Neuronal stem cell (in vitro differentiated cells): ENCODE measurements around the gene ZNF584.
A peak's percentile ranks its signal among the peaks of the same experiment; 100 is the strongest.

Experiments used
- DNase-seq: peaks from one replicate; pipeline ENCODE4 v3.0.0-alpha.2; 2013; ENCODE audit warnings: low spot score
- H2AFZ ChIP-seq: one replicate; pipeline ENCODE4 v1.6.1; 2013; ENCODE audit warnings: mild to moderate bottlenecking, low read length, inconsistent platforms
- H2AK5ac ChIP-seq: 2 replicates; pipeline ENCODE4 v1.6.1; 2013; ENCODE audit warnings: low read depth, mild to moderate bottlenecking, inconsistent platforms, low read length, moderate library complexity, mixed read lengths
- H2BK120ac ChIP-seq: 2 replicates; pipeline ENCODE4 v1.6.1; 2013; ENCODE audit warnings: low read depth, mild to moderate bottlenecking, inconsistent platforms, low read length, moderate library complexity, mixed read lengths
- H2BK12ac ChIP-seq: one replicate; pipeline ENCODE4 v1.6.1; 2013; ENCODE audit warnings: low read length, inconsistent platforms
- H2BK15ac ChIP-seq: 2 replicates; pipeline ENCODE4 v1.6.1; 2013; ENCODE audit warnings: mild to moderate bottlenecking, low read length, inconsistent platforms, mixed read lengths
- H2BK5ac ChIP-seq: one replicate; pipeline ENCODE4 v1.6.1; 2013; ENCODE audit warnings: inconsistent platforms, mild to moderate bottlenecking, low read length, moderate library complexity
- H3K14ac ChIP-seq: one replicate; pipeline ENCODE4 v1.6.1; 2013; ENCODE audit warnings: low read length, inconsistent platforms
- H3K18ac ChIP-seq: 2 replicates; pipeline ENCODE4 v1.6.1; 2013; ENCODE audit warnings: low read length, inconsistent platforms
- H3K23ac ChIP-seq: 2 replicates; pipeline ENCODE4 v1.6.1; 2013; ENCODE audit warnings: low read depth, mild to moderate bottlenecking, mixed read lengths, low read length, inconsistent platforms; ENCODE audit not compliant: poor library complexity
- H3K27ac ChIP-seq: replicated peaks from 3 replicates; pipeline ENCODE4 v1.5.1; 2013; ENCODE audit warnings: low read length, inconsistent platforms
- H3K27me3 ChIP-seq, 3 experiments: 2 replicates each; pipeline ENCODE4 v1.6.1; 2013; ENCODE audit warnings: low read length in 3 of 3, mild to moderate bottlenecking in 2 of 3, inconsistent platforms in 1 of 3, low read depth in 1 of 3, mixed read lengths in 1 of 3, moderate library complexity in 1 of 3; ENCODE audit not compliant: control insufficient read depth in 3 of 3, insufficient read depth in 3 of 3
- H3K36me3 ChIP-seq, 2 donors: replicated peaks in 1 of 2; 2 replicates each; pipeline ENCODE4 v1.6.1; 2013; ENCODE audit warnings: low read length in 2 of 2; ENCODE audit not compliant: control insufficient read depth in 2 of 2, insufficient read depth in 2 of 2
- H3K4ac ChIP-seq: 2 replicates; pipeline ENCODE4 v1.6.1; 2013; ENCODE audit warnings: inconsistent platforms, mild to moderate bottlenecking, low read length, moderate library complexity
- H3K4me1 ChIP-seq, 2 donors: 1 replicate in 1 of 2; 2 replicates in 1 of 2; pipeline ENCODE4 v1.6.1; 2013; ENCODE audit warnings: low read length in 2 of 2, low read depth in 1 of 2; ENCODE audit not compliant: control insufficient read depth in 2 of 2, insufficient read depth in 1 of 2
- H3K4me2 ChIP-seq: one replicate; pipeline ENCODE4 v1.6.1; 2013; ENCODE audit warnings: mild to moderate bottlenecking, low read length, inconsistent platforms; ENCODE audit not compliant: insufficient read depth, poor library complexity, severe bottlenecking
- H3K4me3 ChIP-seq, 2 donors: 2 replicates each; pipeline ENCODE4 v1.5.1; 2013; ENCODE audit warnings: low read length in 2 of 2, mild to moderate bottlenecking in 2 of 2, inconsistent platforms in 1 of 2, moderate library complexity in 1 of 2
- H3K79me1 ChIP-seq: one replicate; pipeline ENCODE4 v1.6.1; 2013; ENCODE audit warnings: low read depth, mild to moderate bottlenecking, inconsistent platforms, low read length, moderate library complexity
- H3K9ac ChIP-seq: one replicate; pipeline ENCODE4 v1.6.1; 2013; ENCODE audit warnings: mild to moderate bottlenecking, low read depth, low read length, inconsistent platforms; ENCODE audit not compliant: poor library complexity
- H3K9me3 ChIP-seq, 2 donors: replicated peaks in 1 of 2; 2 replicates each; pipeline versions ENCODE3 to v1.6.1; 2013; ENCODE audit warnings: low read length in 2 of 2, mild to moderate bottlenecking in 2 of 2, inconsistent platforms in 1 of 2, low read depth in 1 of 2, mixed read lengths in 1 of 2, moderate library complexity in 1 of 2; ENCODE audit not compliant: control insufficient read depth in 2 of 2, insufficient read depth in 1 of 2
- H4K8ac ChIP-seq: one replicate; pipeline ENCODE4 v1.6.1; 2013; ENCODE audit warnings: low read depth, mild to moderate bottlenecking, inconsistent platforms, low read length, moderate library complexity
- H4K91ac ChIP-seq: one replicate; pipeline ENCODE4 v1.6.1; 2013; ENCODE audit warnings: low read length, low read depth, mild to moderate bottlenecking, inconsistent platforms; ENCODE audit not compliant: poor library complexity
- WGBS, 2 donors: extraction: QIAGEN DNeasy Blood & Tissue Kit; methylation state at CpG; one replicate each; pipeline ENCODE4 v1.1.7; 2013; ENCODE audit warnings: missing lambda C conversion rate in 2 of 2, mixed read lengths in 1 of 2; ENCODE audit not compliant: insufficient read length in 2 of 2, insufficient replicate concordance in 1 of 2; ENCODE audit errors: extremely low coverage in 2 of 2; 5-methylcytosine and 5-hydroxymethylcytosine counted together

Gene ZNF584

GRCh38 chr19:58451358-58452101 is 43.1 kb downstream of the ZNF584 start, which contains the start of gene ZNF324B:
TSS of gene ZNF324B (plus strand) at chr19:58451622. CDS start at chr19:58453702, 2,080 bp downstream.
- Histone ChIP-seq H3K27me3 (peaks cover 0 to 4% (median 0%) of the 10 kb centered on the region in 3 experiments), H3K14ac (no peak within 1 kb of the TSS), H3K23ac (no peak within 1 kb of the TSS), H3K9ac (peak within 1 kb of the TSS; percentile 88), H2BK120ac (no peak within 1 kb of the TSS), H3K4ac (no peak within 1 kb of the TSS), H3K9me3 (peaks cover 2 to 20% of the 10 kb centered on the region in 2 donors), H3K36me3 (peaks cover 2 to 19% of the 10 kb centered on the region in 2 donors), H3K4me1 (peaks cover 2 to 10% of the 10 kb centered on the region in 2 donors), H3K18ac (peak within 1 kb of the TSS; percentile 87), H4K8ac (no peak within 1 kb of the TSS), H3K4me2 (peak within 1 kb of the TSS; percentile 79), H4K91ac (no peak within 1 kb of the TSS), H2AFZ (peak within 1 kb of the TSS; percentile 94), H2BK15ac (no peak within 1 kb of the TSS), H3K27ac (no peak within 1 kb of the TSS), H3K79me1 (no peaks in the 10 kb centered on the region), H2BK12ac (no peak within 1 kb of the TSS), H3K4me3 (peak within 1 kb of the TSS; percentile 85 to 91), H2AK5ac (no peak within 1 kb of the TSS), H2BK5ac (no peak within 1 kb of the TSS)
- no CpG with 5 or more reads among the region's 79 CpGs for WGBS, 2 donors
- DNase-seq, result peak; percentile 97

DNA sequence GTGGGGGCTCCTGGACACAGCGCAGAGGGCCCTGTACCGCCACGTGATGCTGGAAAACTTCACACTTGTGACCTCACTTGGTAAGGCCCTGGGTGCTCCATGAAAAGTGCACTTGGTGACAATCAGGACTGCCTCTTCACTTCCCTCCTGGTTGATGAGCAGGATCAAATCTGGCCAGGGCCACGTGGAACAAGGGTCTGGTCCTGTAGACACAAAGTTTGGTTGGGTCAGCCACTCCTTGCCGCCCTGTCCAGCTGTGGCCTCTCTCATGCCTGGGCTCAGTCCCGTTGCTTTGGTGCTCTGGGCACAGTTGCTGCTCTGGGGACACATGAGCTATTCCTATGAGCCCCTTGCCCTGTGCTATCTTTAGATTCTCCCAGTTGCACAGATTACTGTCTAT is 45.3 kb downstream of the ZNF584 start:
- H2BK12ac ChIP-seq, result no peak overlapping the region
- no peak overlapping the region for H3K23ac ChIP-seq
- no peak overlapping the region for H3K4me3 ChIP-seq
- H2AK5ac ChIP-seq, result no peak overlapping the region
- H3K4ac ChIP-seq, result no peak overlapping the region
- no CpG with 5 or more reads among the region's 6 CpGs for WGBS, 2 donors
- H4K91ac ChIP-seq, result no peak overlapping the region
- H2BK15ac ChIP-seq, result no peak overlapping the region
- no peaks in the 10 kb centered on the region for H3K79me1 ChIP-seq
- H2AFZ ChIP-seq, result no peak overlapping the region
- no peak overlapping the region for H2BK5ac ChIP-seq
- H3K9me3 ChIP-seq, result peaks cover 2 to 16% of the 10 kb centered on the region in 2 donors
- peaks cover 0 to 4% (median 0%) of the 10 kb centered on the region in 3 experiments for H3K27me3 ChIP-seq
- no peak overlapping the region for H3K9ac ChIP-seq
- H3K36me3 ChIP-seq, result peaks cover 5 to 34% of the 10 kb centered on the region in 2 donors
- H2BK120ac ChIP-seq, result no peak overlapping the region
- H4K8ac ChIP-seq, result no peak overlapping the region
- H3K4me1 ChIP-seq, result peaks cover 2 to 10% of the 10 kb centered on the region in 2 donors
- no peak overlapping the region for H3K14ac ChIP-seq
- DNase-seq, result no peak
- H3K4me2 ChIP-seq, result no peak overlapping the region
- no peak overlapping the region for H3K27ac ChIP-seq
- H3K18ac ChIP-seq, result no peak overlapping the region

- no peak overlapping the region for H2AFZ ChIP-seq
- H2AK5ac ChIP-seq, result no peak overlapping the region
- H3K27me3 ChIP-seq, result peaks cover 0 to 4% (median 0%) of the 10 kb centered on the region in 3 experiments
- H3K79me1 ChIP-seq, result no peaks in the 10 kb centered on the region
- H3K4me2 ChIP-seq, result no peak overlapping the region
- no peak overlapping the region for H3K27ac ChIP-seq
- H3K4me1 ChIP-seq, result peaks cover 2 to 10% of the 10 kb centered on the region in 2 donors
- H3K4ac ChIP-seq, result no peak overlapping the region
- H2BK15ac ChIP-seq, result no peak overlapping the region
- H3K4me3 ChIP-seq, result no peak overlapping the region
- H4K8ac ChIP-seq, result no peak overlapping the region
- no peak overlapping the region for H2BK12ac ChIP-seq
- no peak overlapping the region for H3K18ac ChIP-seq
- no peak overlapping the region for H2BK120ac ChIP-seq
- WGBS, 2 donors, result no CpG with 5 or more reads among the region's 21 CpGs
- H3K9me3 ChIP-seq, result peaks cover 0 to under 1% of the 10 kb centered on the region in 2 donors
- H3K9ac ChIP-seq, result no peak overlapping the region
- DNase-seq, result no peak
- H3K14ac ChIP-seq, result no peak overlapping the region
- H2BK5ac ChIP-seq, result no peak overlapping the region
- H3K36me3 ChIP-seq, result peaks cover 5 to 34% of the 10 kb centered on the region in 2 donors
- H3K23ac ChIP-seq, result no peak overlapping the region
- H4K91ac ChIP-seq, result no peak overlapping the region
Measured at GRCh38 chr19:58455306-58455705, 46.9 kb downstream of the ZNF584 start.

DNA sequence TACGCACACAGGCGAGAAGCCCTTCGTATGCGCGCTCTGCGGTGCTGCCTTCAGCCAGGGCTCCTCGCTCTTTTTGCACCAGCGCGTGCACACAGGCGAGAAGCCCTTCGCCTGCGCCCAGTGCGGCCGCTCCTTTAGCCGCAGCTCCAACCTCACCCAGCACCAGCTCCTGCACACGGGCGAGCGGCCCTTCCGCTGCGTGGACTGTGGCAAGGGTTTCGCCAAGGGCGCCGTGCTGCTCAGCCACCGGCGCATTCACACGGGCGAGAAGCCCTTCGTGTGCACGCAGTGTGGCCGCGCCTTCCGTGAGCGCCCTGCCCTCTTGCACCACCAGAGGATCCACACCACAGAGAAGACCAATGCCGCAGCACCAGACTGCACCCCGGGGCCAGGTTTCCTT is 47.7 kb downstream of the ZNF584 start:
- Histone ChIP-seq H2AFZ (no peak overlapping the region), H3K23ac (no peak overlapping the region), H3K79me1 (no peaks in the 10 kb centered on the region), H3K27ac (no peak overlapping the region), H4K91ac (no peak overlapping the region), H3K14ac (no peak overlapping the region), H3K36me3 (peaks cover 5 to 34% of the 10 kb centered on the region in 2 donors), H3K4me1 (peaks cover 0 to 4% of the 10 kb centered on the region in 2 donors), H2BK5ac (no peak overlapping the region), H4K8ac (no peak overlapping the region), H2BK15ac (no peak overlapping the region), H3K27me3 (no peaks in the 10 kb centered on the region), H3K9me3 (no peaks in the 10 kb centered on the region), H3K4me2 (no peak overlapping the region), H3K4ac (no peak overlapping the region), H3K18ac (no peak overlapping the region), H2AK5ac (no peak overlapping the region), H2BK120ac (no peak overlapping the region), H3K9ac (no peak overlapping the region), H2BK12ac (no peak overlapping the region), H3K4me3 (no peak overlapping the region)
- no CpG with 5 or more reads among the region's 35 CpGs for WGBS, 2 donors
- no peak for DNase-seq
